HG03354 (cell line): Measurements from ENCODE around the gene GCNT2.
"Not testable (repeated sequence)": the region's sequence is repeated elsewhere in the genome, so short reads cannot be mapped to it uniquely, and the experiment has no call there.

ENCODE experiments used
- ATAC-seq: cut with Tn5 transposase; IDR thresholded peaks from one replicate; pipeline ENCODE4 v1.9.1; 2021; ENCODE audit warnings: mild to moderate bottlenecking; ENCODE audit not compliant: unreplicated experiment, poor library complexity, severe bottlenecking

The GCNT2 gene

DNA sequence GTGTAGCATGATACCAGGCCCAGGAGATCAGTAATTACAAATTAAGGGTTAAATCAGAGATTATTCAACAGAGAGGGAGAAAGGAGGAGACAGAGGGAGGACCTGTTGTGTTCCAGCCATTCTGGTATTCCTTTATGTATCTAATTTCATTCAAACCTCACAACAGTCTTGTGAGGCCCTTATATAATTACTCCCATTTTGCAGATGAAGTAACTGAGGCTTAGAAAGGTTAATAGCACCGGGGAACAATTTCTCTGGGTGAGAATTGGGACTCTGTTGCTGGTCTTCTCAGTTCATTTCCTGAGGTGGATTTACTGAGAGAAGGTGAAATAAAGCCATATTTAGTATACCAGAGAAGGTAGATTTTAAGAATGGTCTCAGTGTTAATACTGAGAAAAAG is 106.6 kb downstream of the GCNT2 start:
- ATAC-seq = no peak

- ATAC-seq = no peak
These were observed 109.0 kb downstream of the GCNT2 start for GRCh38 chr6:10630178-10630577.

DNA sequence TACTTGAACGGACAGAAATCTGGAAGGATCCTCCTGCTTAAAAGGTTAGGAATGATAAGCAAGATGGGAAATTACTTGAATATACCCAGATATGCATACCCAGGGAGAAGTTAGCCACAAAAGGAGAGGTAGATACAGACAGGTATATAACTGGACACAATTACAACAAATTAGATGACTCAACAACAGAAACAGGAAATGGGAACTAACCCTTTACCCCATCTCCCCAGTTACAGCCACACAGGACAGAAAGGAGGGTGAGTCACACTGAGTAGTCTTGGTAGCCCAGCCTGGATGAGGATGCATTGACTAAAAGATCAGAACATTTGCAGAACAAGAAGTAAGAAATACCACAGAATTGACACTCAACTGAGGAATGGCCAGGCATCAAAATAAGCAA is 112.1 kb downstream of the GCNT2 start:
- ATAC-seq = peak; percentile 98

- ATAC-seq = no peak
These were observed 119.3 kb downstream of the GCNT2 start for GRCh38 chr6:10640412-10640811.

DNA sequence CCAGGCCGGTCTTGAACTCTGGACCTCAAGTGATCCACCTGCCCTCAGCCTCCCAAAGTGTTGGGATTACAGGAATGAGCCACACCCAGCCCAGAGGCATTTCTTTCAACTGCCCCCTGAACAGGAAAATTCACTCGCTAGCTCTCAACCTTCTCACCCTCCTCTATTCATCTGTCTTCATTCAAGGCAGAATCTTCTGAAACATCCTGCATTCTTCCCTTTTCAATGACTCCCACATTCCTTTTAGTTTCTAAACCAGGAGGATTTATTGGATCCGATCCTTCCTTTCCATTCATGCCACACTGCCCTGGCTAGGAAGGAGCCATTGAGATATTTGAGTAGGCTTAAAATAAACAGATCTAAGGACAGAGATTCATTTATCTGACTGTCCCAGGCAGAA is 120.4 kb downstream of the GCNT2 start:
- ATAC-seq = no peak

DNA sequence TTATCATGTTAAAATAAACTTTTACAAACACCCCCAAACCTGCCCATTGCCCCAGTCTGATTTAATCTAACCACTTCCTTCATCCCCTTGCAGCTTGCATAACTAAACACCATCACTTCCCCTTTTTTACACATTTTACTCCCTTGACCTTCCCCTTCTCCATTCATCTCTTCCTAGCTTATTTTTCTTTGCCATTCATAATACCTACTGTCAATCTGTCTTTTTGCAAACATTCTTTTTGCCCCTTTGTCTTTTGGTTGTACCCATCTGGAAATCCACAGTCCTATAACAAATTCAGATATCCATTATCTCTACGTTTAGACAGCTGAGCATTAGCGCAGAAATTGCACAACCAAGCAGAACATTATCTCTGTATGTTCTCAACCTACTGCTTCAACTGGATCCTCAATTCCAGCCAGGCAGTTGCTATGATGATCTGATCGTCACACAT is 122.1 kb downstream of the GCNT2 start:
- ATAC-seq = peak; percentile 92

GRCh38 chr6:10644225-10644624 is 123.1 kb downstream of the GCNT2 start:
- no peak for ATAC-seq

GRCh38 chr6:10655508-10656055 is 134.4 kb downstream of the GCNT2 start:
- ATAC-seq = no peak

DNA sequence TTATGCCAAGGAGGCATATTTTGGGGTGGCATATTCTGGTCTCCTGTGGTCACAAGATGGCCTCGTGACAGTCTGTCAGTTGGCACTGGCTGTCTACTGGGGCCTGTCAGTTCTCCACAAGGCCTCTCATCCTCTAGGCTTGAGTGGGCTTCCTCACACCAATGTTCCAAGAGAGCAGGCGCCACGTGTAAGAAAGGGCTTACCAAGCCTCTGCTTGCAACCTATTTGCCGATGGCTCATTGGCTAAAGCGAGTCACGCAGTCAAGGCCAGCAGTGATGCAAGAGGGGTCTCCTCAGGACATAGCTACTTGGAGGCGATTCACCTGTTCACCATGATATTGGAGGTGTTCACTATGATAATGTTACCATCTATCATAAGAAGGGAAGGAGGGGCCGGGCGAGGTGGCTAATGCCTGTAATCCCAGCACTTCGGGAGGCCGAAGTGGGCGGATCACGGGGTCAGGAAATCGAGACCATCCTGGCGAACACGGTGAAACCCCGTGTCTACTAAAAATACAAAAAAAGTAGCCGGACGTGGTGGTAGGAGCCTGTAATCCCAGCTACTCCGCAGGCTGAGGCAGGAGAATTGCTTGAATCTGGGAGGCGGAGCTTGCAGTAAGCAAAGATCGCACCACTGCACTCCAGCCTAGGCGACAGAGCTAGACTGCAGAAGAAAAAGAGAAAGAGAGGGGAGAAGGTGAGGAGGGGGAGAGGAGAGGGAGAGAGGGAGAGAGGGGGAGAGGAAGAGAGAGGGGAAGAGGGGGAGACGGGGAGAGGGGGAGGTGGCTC is 138.0 kb downstream of the GCNT2 start:
- ATAC-seq = no peak

- ATAC-seq = no peak
These were observed 138.7 kb downstream of the GCNT2 start for GRCh38 chr6:10659699-10660348.

- not testable (repeated sequence) for ATAC-seq
These were observed 139.5 kb downstream of the GCNT2 start for GRCh38 chr6:10660431-10661191.

GRCh38 chr6:10662207-10662606 is 141.1 kb downstream of the GCNT2 start:
- ATAC-seq = no peak

DNA sequence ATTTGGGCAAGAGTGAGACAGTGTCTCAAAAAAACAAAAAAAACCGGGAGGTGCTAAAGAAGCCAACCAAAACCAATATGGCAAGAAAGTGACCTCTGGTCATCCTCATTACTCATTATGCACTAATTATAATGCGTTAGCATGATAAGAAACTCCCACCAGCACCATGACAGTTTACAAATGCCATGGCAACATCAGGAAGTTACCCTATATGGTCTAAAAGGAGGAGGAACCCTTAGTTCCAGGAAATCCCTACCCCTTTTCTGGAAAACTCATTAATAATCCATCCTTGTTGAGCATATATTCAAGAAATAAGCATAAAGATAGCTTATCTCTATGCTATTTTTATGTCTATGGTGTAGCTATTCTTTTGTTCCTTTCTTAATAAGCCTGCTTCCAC is 141.6 kb downstream of the GCNT2 start:
- no peak for ATAC-seq

GRCh38 chr6:10665595-10665994 is 144.4 kb downstream of the GCNT2 start:
- ATAC-seq = not testable (repeated sequence)

DNA sequence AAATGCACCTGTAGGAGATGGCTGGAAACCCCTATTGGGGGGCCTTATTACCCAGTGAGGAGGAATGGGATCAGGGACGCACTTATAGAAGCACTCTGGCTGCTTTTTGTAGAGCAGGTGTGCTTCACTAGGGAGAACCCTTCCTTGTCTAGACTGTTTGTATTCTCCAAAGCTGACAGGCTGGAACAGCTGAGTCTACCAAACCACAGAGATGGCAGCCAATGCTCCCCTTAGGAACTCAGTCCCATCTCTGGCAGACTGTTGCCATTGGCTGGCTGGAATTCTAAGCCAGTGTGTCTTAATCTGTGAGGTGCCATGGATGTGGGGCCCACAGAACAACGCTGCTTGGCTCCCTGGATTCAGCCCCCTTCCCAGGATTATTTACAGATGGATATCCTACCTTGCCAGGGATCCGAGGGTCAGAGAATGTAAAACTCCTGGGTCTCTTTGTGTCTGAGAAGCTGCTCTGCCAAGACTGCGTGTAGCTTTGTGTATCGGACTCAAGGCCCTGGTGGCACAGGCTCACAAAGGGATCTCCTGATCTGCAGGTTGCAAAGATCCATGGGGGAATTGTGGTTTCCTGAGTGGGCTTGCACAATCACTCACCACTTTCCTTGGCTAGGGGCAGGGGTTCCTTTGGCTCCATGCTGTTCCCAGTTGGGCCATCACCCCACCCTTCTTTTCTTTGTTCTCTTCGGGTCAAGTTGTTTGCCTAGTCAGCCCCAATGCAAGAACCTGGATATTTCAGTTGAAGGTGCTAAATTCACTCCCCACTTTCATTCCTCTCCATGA is 147.2 kb downstream of the GCNT2 start:
- no peak for ATAC-seq

DNA sequence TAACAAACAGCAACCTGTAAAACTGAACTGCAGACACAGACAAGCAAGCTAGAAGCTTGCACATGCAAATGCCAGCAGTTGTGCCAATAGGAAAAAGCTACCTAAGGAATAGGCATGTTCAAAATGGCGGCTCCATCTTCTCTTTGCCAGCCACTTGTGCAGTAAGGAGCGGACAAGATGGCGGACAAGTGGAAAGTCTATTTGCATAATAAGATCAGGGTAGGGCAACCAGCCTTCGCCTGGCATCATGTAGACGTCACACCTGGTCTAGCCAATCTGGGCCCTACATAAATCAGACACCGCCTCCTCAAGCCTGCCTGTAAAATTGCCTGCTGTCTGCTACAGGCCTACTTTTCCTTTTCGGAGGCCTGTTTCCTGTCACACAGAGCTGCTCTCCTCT is 155.3 kb downstream of the GCNT2 start:
- no peak for ATAC-seq

DNA sequence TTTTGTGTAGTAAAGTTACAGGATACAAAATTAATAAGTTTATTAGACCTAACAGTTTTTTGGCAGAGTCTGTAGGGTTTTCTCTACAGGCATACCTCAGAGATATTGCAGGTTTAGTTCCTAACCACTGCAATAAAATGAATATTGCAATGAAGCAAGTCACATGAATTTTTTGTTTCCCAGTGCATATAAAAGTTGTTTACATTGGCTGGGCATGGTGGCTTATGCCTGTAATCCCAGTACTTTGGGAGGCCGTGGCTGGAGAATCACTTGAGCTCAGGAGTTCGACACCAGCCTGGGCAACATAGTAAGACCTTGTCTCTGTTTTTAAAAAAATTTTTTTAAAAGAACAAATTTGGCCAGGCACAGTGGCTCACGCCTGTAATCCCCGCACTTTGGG is 157.3 kb downstream of the GCNT2 start:
- no peak for ATAC-seq
